ENCODE data around the gene CARD14.
A peak's percentile ranks its signal among the peaks of the same experiment; 100 is the strongest.

The CARD14 gene

DNA sequence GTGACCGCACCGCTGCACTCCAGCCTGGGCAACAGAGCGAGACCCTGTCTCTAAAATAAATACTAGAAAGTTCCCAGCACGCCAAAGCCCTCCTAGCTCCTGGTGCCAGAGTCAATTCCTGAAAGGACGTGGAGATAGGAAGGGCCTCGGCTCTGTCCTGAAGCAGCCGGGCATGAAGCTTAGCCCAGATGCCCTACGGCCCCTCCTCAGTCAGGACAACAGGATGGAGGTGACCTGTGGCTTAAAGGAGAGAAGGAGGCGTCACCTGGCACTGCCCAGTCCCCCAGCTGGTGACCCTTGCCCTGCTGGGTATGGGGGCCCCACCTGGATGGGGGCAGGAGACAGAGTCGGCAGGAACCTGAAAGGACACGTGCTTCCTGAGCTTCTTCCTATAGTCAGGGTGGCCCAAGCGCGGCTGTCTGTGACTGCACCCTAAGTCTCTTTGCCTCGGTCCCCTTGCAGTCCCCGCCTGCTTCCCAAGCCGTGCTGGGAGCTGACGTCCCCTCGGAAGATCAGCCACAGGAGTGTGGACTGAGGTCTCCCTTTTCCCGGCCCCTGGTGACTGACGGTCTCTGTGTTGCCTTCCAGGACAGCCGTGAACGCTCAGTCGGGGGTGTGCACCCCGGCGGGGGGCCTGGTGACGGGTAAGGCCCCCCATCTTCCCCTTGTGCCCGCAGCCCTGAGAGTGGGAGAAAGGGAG is 75.9 kb downstream of the CARD14 start:
- no peaks in the 10 kb centered on the region for H3K36me3 ChIP-seq

DNA sequence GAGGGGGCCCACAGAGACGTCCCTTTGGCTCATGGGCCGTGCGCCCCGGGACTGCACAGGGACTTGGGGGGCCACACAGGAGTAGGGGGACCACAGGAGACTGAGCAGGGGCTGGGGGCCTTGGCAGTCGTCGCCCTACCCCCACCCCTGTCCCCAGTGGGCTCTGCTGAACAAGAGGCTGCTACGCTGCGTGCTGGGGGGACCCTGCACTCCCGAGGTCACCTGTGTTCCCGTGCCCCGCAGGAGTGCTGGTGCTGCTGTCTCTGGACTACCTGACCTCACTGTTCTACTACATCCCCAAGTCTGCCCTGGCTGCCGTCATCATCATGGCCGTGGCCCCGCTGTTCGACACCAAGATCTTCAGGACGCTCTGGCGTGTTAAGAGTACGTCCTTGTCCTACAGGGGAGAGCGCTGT is 76.4 kb downstream of the CARD14 start:
- H3K4me2 ChIP-seq = no peak overlapping the region
- no peaks in the 10 kb centered on the region for H3K9me3 ChIP-seq
- H3K4me1 ChIP-seq = peaks cover 11% of the 10 kb centered on the region
- TF ChIP-seq Cebpa-rat (IDR thresholded peaks at IDR 0.05) = no peak
- no peaks in the 10 kb centered on the region for H4K20me1 ChIP-seq
- H3K27ac ChIP-seq = no peak overlapping the region
- no peaks in the 10 kb centered on the region for H3K27me3 ChIP-seq
- H3K9ac ChIP-seq = no peak overlapping the region
- H3K36me3 ChIP-seq = no peaks in the 10 kb centered on the region
- no peak overlapping the region for H3K4me3 ChIP-seq

More for the DNA sequence above, 75.9 kb downstream of the CARD14 start:
- Histone ChIP-seq H3K27ac (no peak overlapping the region), H4K20me1 (no peaks in the 10 kb centered on the region), H3K27me3 (no peaks in the 10 kb centered on the region), H3K4me1 (peaks cover 11% of the 10 kb centered on the region), H3K4me3 (no peak overlapping the region), H3K4me2 (peak overlapping the region; percentile 28; the same call in 1 of the 2 replicates), H3K9ac (no peak overlapping the region), H3K9me3 (no peaks in the 10 kb centered on the region)
- TF ChIP-seq Cebpa-rat (IDR thresholded peaks at IDR 0.05) = no peak

DNA sequence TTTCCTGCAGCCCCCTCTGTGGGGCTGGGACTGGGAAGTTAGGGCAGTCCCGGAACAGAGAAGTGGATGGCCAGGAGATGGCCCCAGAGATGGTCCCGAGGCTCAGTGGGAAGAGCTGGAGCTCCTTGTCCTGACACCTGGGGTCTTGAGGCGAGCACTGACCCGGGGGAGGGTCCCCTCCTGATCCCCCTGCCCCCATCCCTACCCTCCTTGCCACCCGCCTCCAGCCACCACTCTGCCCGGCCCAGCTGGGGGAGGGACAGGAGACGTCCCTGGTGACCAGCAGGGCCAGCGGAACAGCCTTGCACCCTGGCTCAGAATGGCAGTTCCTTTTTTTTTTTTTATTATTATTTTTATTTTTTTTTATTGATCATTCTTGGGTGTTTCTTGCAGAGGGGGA is 76.9 kb downstream of the CARD14 start:
- H3K4me2 ChIP-seq = no peak overlapping the region
- no peaks in the 10 kb centered on the region for H3K27me3 ChIP-seq
- no peaks in the 10 kb centered on the region for H4K20me1 ChIP-seq
- H3K4me3 ChIP-seq = no peak overlapping the region
- H3K36me3 ChIP-seq = no peaks in the 10 kb centered on the region
- no peak for TF ChIP-seq Cebpa-rat (IDR thresholded peaks at IDR 0.05)
- no peak overlapping the region for H3K27ac ChIP-seq
- H3K4me1 ChIP-seq = peaks cover 11% of the 10 kb centered on the region
- no peak overlapping the region for H3K9ac ChIP-seq
- H3K9me3 ChIP-seq = no peaks in the 10 kb centered on the region

DNA sequence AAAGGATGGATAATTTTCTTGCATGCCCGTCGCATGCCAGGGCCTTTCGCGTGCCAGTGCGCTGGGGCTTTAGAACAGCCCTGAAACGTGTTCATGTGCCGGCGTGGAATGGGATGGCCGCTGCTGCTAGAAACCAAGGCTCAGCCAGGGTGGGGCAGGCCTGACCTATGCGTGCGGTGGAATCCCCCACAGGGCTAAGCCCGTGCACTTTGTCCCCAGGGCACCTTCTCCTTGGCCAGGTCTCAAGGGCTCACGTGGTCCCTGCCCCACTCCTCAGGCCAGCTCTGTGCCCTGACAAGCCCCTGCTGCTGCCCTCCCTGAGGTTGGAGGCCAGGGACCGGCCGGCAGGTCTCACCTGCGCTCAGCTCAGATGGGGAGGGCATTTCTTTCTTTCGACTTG is 77.7 kb downstream of the CARD14 start:
- Histone ChIP-seq H3K27ac (no peak overlapping the region), H3K4me1 (peaks cover 11% of the 10 kb centered on the region), H3K9ac (no peak overlapping the region), H4K20me1 (no peaks in the 10 kb centered on the region), H3K4me2 (no peak overlapping the region), H3K4me3 (no peak overlapping the region), H3K27me3 (no peaks in the 10 kb centered on the region), H3K9me3 (no peaks in the 10 kb centered on the region), H3K36me3 (no peaks in the 10 kb centered on the region)
- no peak for TF ChIP-seq Cebpa-rat (IDR thresholded peaks at IDR 0.05)

DNA sequence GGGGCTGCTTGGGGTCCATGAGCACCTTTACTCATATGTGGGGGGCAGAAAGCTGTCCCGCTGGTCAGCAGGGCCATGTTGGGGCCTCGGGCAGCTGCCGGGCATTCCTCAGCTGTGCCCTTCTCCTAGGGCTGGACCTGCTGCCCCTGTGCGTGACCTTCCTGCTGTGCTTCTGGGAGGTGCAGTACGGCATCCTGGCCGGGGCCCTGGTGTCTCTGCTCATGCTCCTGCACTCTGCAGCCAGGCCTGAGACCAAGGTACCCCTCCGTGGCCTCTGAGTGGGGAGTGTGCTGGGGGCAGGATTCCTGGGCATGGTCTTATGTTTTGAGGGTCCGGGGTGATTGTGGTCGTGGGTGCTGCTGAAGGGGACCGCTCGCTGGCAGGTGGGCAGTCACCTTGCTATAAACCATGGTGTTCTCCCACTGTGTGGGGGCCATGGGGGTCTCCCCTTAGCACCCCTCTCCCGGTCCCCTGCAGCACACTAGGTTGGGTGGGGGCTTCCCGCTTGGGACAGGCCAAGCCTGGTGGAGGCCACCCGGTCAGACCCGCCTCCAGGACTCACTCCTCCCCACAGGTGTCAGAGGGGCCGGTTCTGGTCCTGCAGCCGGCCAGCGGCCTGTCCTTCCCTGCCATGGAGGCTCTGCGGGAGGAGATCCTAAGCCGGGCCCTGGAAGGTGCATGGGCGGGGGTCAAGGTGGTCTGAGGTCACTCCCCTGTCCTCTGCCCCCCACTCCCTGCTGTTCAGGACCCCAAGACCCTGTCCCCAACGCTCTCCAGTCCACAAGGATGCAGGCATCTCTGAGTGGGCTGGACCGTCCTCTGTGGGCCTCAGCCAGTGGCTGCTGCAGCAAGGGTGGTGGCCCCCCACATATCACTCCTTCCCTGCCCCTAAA is 78.4 kb downstream of the CARD14 start:
- Histone ChIP-seq H3K4me3 (no peak overlapping the region), H3K9ac (no peak overlapping the region), H3K36me3 (no peaks in the 10 kb centered on the region), H3K4me1 (peaks cover 11% of the 10 kb centered on the region), H3K4me2 (no peak overlapping the region), H3K27me3 (no peaks in the 10 kb centered on the region), H3K9me3 (no peaks in the 10 kb centered on the region), H4K20me1 (no peaks in the 10 kb centered on the region), H3K27ac (no peak overlapping the region)
- no peak for TF ChIP-seq Cebpa-rat (IDR thresholded peaks at IDR 0.05)

DNA sequence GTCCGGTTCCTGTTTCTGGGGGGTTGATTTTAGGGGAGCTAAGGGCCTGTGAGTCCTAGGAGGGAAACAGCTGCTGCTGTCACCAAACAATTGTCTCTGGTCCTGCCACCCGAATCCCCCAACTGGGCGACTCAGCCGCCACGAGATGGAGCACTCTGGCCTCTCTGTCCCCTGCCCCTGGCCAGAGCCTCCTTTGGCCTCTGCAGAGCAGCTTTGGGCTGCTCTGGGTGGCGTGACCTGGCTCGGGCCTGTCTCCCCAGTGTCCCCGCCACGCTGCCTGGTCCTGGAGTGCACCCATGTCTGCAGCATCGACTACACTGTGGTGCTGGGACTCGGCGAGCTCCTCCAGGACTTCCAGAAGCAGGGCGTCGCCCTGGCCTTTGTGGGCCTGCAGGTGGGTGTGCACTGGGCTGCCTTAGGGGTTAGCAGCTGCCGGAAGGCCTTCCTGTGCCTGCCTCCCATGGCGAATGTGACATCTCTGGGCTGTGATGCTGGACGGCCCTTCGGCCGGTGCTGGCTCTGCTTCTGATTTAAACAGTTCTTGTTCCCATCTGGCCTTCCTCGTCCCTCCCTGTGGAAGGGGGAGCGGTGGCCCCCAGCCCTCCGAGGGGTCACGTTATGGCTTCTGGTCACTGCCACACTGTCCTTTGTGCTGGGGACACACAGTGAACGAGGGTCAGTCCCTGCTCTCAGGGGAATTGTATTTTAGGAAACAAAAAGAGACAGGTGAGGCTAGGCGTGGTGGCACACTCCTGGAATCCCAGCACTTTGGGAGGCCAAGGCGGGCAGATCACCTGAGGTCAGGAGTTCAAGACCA is 79.3 kb downstream of the CARD14 start:
- no peak for TF ChIP-seq Cebpa-rat (IDR thresholded peaks at IDR 0.05)
- H3K36me3 ChIP-seq = no peaks in the 10 kb centered on the region
- no peaks in the 10 kb centered on the region for H3K9me3 ChIP-seq
- no peak overlapping the region for H3K4me3 ChIP-seq
- no peak overlapping the region for H3K27ac ChIP-seq
- peaks cover 18% of the 10 kb centered on the region for H3K4me1 ChIP-seq
- H3K27me3 ChIP-seq = no peaks in the 10 kb centered on the region
- no peak overlapping the region for H3K9ac ChIP-seq
- no peak overlapping the region for H3K4me2 ChIP-seq
- H4K20me1 ChIP-seq = no peaks in the 10 kb centered on the region

DNA sequence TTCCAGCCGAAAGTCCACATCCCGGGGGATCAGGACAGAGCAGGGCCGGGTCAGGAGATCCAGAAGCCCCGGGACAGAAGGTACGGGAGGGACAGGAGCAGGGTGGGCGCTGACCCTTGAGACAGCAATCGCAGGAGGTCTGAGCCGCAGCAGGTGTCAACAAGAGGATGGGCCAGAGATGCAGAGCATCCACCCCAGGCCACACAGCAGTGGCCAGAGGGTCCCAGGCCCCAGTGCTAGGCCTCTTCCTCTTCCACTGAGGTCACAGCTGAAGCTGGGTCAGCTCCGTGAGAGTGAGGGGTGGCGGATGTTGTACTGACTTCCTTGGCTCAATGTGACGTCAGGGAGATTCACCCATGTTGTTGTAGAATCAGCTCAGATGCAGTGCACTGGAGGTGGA is 82.1 kb downstream of the CARD14 start:
- no peak overlapping the region for H3K9ac ChIP-seq

DNA sequence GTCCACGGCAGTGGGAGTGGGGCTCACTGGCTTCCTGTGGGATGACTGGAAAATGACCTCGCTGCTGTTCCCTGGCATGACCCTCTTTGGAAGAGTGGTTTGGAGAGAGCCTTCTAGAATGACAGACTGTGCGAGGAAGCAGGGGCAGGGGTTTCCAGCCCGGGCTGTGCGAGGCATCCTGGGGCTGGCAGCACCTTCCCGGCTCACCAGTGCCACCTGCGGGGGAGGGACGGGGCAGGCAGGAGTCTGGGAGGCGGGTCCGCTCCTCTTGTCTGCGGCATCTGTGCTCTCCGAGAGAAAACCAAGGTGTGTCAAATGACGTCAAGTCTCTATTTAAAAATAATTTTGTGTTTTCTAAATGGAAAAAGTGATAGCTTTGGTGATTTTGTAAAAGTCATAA is 83.0 kb downstream of the CARD14 start:
- Histone ChIP-seq H3K27me3 (no peaks in the 10 kb centered on the region), H3K27ac (no peak overlapping the region)

More for the DNA sequence above, 82.1 kb downstream of the CARD14 start:
- H4K20me1 ChIP-seq = no peaks in the 10 kb centered on the region
- H3K27ac ChIP-seq = no peak overlapping the region
- H3K4me3 ChIP-seq = no peak overlapping the region
- no peak for TF ChIP-seq Cebpa-rat (IDR thresholded peaks at IDR 0.05)
- no peaks in the 10 kb centered on the region for H3K36me3 ChIP-seq
- no peak overlapping the region for H3K4me2 ChIP-seq
- H3K27me3 ChIP-seq = no peaks in the 10 kb centered on the region
- no peaks in the 10 kb centered on the region for H3K9me3 ChIP-seq
- H3K4me1 ChIP-seq = peaks cover 20% of the 10 kb centered on the region

DNA sequence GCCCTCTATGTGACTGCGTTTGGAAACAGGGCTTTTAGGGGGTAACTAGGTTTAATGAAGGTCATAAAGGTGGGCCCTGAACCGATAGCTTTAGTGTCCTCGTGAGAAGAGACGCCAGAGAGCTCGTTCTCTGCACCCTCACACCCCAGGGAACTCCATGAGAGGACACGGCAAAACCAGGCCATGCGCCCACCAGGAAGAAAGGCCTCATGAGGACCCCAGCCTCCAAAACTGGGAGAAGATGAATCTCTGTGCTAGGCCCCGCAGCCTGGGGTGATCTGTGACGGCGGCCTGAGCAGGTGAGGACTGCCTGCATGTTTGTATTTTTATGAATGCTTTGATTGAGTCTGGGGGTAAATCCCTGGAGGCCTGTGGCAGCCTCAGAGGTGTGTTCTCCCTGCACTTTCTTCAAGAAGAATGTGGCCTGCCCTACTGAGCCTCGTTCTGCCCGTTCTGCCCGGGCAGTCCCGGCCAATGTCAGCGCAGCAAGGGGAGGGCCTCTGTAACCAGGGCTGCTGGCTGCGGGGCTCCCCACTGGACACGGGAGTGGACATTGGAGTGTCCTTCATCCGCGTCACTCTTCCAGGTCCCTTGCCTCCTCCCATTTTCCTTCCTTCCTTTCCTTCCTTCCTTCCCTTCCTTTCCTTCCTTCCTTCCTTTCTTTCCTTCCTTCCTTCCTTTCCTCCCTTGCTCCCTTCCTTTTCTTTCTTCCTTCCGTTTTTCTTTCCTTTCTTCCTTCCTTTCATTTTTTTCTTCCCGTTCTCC is 84.0 kb downstream of the CARD14 start:
- TF ChIP-seq Cebpa-rat (IDR thresholded peaks at IDR 0.05) = no peak
- no peaks in the 10 kb centered on the region for H3K9me3 ChIP-seq
- H3K27ac ChIP-seq = no peak overlapping the region
- peaks cover 36% of the 10 kb centered on the region for H3K4me1 ChIP-seq
- no peak overlapping the region for H3K9ac ChIP-seq
- no peak overlapping the region for H3K4me3 ChIP-seq
- H3K4me2 ChIP-seq = peak overlapping the region; percentile 52
- no peaks in the 10 kb centered on the region for H3K36me3 ChIP-seq
- no peaks in the 10 kb centered on the region for H4K20me1 ChIP-seq
- H3K27me3 ChIP-seq = no peaks in the 10 kb centered on the region

More for the DNA sequence above, 83.0 kb downstream of the CARD14 start:
- Histone ChIP-seq H4K20me1 (no peaks in the 10 kb centered on the region), H3K9ac (no peak overlapping the region), H3K36me3 (no peaks in the 10 kb centered on the region), H3K4me2 (no peak overlapping the region), H3K4me3 (no peak overlapping the region), H3K4me1 (peaks cover 27% of the 10 kb centered on the region), H3K9me3 (no peaks in the 10 kb centered on the region)
- TF ChIP-seq Cebpa-rat (IDR thresholded peaks at IDR 0.05) = no peak

Measured in BLaER1 (cell line).